ENCODE results near the gene C17orf75.
"Not testable (repeated sequence)": the region's sequence is repeated elsewhere in the genome, so short reads cannot be mapped to it uniquely, and the experiment has no call there.

Gene C17orf75, protein sequence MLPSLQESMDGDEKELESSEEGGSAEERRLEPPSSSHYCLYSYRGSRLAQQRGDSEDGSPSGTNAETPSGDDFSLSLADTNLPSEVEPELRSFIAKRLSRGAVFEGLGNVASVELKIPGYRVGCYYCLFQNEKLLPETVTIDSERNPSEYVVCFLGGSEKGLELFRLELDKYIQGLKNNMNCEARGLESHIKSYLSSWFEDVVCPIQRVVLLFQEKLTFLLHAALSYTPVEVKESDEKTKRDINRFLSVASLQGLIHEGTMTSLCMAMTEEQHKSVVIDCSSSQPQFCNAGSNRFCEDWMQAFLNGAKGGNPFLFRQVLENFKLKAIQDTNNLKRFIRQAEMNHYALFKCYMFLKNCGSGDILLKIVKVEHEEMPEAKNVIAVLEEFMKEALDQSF

DNA sequence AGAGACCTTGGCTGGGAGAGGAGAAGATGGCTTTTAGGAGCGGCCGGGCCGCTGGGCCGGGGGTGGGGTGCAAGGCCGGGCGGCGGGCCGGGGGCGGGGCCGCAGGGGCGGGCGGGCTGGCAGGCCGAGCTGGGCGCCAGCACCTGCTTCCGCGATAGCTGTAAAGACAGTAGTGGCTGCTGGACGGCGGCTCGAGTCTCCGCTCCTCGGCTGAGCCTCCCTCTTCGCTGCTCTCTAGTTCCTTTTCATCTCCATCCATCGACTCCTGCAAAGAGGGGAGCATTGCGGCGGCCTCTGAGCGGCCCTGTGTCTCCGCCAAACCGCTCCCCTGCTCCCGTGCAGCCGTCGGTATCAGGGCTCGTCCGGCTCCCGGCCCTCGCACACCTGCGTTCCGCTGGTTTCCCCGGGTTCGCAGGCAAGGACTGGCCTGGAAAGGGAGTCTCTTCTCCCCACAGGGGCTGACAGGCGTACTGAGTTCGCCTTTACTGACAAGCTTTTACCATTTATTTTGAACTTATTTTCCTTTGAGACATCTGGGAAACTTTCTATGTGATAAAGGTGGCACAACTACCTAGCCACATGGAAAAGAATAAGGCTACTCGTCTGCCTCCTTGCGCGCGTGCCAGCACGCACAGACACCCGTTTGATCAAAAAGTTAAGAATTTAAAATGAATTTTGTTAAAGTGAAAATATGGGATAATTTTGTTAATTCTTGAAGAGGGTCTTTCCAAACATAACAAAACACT lies at the start of gene C17orf75:
Gene C17orf75 (minus strand): TSS at position 317 of the 746 bp plus-strand sequence. CDS start 34 bp downstream, at position 283.
- H3K27ac ChIP-seq = peak within 1 kb of the TSS; percentile 79
- TF ChIP-seq, protein P1, sequence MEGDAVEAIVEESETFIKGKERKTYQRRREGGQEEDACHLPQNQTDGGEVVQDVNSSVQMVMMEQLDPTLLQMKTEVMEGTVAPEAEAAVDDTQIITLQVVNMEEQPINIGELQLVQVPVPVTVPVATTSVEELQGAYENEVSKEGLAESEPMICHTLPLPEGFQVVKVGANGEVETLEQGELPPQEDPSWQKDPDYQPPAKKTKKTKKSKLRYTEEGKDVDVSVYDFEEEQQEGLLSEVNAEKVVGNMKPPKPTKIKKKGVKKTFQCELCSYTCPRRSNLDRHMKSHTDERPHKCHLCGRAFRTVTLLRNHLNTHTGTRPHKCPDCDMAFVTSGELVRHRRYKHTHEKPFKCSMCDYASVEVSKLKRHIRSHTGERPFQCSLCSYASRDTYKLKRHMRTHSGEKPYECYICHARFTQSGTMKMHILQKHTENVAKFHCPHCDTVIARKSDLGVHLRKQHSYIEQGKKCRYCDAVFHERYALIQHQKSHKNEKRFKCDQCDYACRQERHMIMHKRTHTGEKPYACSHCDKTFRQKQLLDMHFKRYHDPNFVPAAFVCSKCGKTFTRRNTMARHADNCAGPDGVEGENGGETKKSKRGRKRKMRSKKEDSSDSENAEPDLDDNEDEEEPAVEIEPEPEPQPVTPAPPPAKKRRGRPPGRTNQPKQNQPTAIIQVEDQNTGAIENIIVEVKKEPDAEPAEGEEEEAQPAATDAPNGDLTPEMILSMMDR (conservative IDR thresholded peaks at IDR 0.05) = no peak
- peak; percentile 97 for TF ChIP-seq ZFX (IDR thresholded peaks at IDR 0.05)

- TF ChIP-seq ZFX (IDR thresholded peaks at IDR 0.05) = no peak
- TF ChIP-seq, protein P1 (conservative IDR thresholded peaks at IDR 0.05) = no peak
- H3K27ac ChIP-seq = no peak overlapping the region
Observed at GRCh38 chr17:32388613-32389459, 46.9 kb upstream of the C17orf75 start.

DNA sequence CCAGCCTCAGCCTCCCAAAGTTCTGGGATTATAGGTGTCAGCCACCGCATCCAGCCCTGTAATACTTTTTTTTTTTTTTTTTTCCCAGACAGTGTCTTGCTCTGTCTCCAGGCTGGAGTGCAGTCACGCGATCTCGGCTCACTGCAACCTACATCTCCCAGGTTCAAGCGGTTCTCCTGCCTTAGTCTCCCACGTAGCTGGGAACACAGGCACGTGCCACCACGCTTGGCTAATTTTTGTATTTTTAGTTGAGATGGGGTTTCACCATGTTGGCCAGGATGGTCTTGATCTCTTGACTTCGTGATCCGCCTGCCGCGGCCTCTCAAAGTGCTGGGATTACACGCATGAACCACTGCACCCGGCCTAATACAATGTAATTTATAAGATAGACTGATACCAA lies 46.2 kb upstream of the C17orf75 start:
- H3K27ac ChIP-seq = not testable (repeated sequence)

- TF ChIP-seq ZFX (IDR thresholded peaks at IDR 0.05) = no peak
- TF ChIP-seq, protein P1 (conservative IDR thresholded peaks at IDR 0.05) = no peak
- H3K27ac ChIP-seq = no peak overlapping the region
Observed at GRCh38 chr17:32386844-32387243, 44.9 kb upstream of the C17orf75 start.

DNA sequence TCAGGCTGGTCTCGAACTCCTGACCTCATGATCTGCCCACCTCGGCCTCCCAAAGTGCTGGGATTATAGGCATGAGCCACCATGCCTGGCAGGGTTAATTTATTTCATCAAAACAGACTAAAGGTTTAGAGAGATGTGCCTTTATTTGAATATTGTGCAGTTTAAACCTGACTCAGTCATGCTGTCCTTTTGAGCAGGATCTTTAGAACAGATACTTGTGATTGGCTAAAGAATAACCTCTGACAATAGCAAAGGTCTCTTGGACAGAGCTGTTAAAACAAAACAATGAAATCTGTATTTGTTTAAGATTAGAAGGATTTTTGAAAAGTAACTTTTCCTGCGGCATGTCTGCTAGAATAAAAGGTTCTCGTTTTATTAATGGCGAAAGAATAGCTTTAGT lies 44.0 kb upstream of the C17orf75 start:
- TF ChIP-seq, protein P1 (conservative IDR thresholded peaks at IDR 0.05) = no peak
- no peak overlapping the region for H3K27ac ChIP-seq

- no peak for TF ChIP-seq ZFX (IDR thresholded peaks at IDR 0.05)
- TF ChIP-seq, protein P1 (conservative IDR thresholded peaks at IDR 0.05) = no peak
Observed at GRCh38 chr17:32385121-32385520, 43.1 kb upstream of the C17orf75 start.

GRCh38 chr17:32383926-32384434 lies 42.0 kb upstream of the C17orf75 start:
- H3K27ac ChIP-seq = no peak overlapping the region
- TF ChIP-seq, protein P1 (conservative IDR thresholded peaks at IDR 0.05) = no peak
- no peak for TF ChIP-seq ZFX (IDR thresholded peaks at IDR 0.05)

More at GRCh38 chr17:32385121-32385520, 43.1 kb upstream of the C17orf75 start:
- no peak overlapping the region for H3K27ac ChIP-seq
